Dendritic cell treated with granulocyte-macrophage colony-stimulating factor and Interleukin-4, amounts not matched to agents 40 ng/mL and 50 ng/mL, for 4 days (primary cell): ENCODE results near the gene KRIT1.

ENCODE experiments used
- H3K27ac Mint-ChIP-seq: one replicate; pipeline ENCODE4 v1.8.0; 2022; ENCODE audit warnings: mild to moderate bottlenecking, mixed read lengths
- H3K27me3 Mint-ChIP-seq: one replicate; pipeline ENCODE4 v1.8.0; 2022; ENCODE audit warnings: mild to moderate bottlenecking, mixed read lengths
- H3K36me3 Mint-ChIP-seq: one replicate; pipeline ENCODE4 v1.8.0; 2022; ENCODE audit warnings: low read depth, mixed read lengths
- H3K4me1 Mint-ChIP-seq: one replicate; pipeline ENCODE4 v1.8.0; 2022; ENCODE audit warnings: low read depth, mixed read lengths
- H3K4me3 Mint-ChIP-seq: one replicate; pipeline ENCODE4 v1.8.0; 2022; ENCODE audit warnings: mild to moderate bottlenecking, moderate library complexity, mixed read lengths
- H3K9me3 Mint-ChIP-seq: one replicate; pipeline ENCODE4 v1.8.0; 2022; ENCODE audit warnings: mixed read lengths
- intact Hi-C: fragments of 100-400 bp; cut with micrococcal nuclease; formaldehyde crosslinking; loops from one replicate; pipeline ENCODE4 v1.15.0; 2022

KRIT1 gene

GRCh38 chr7:92156990-92157389 is 88.7 kb downstream of the KRIT1 start:
- Mint-ChIP-seq H3K36me3 (no peaks in the 10 kb centered on the region), H3K4me1 (peaks cover 5% of the 10 kb centered on the region), H3K4me3 (no peak overlapping the region), H3K27ac (no peak overlapping the region), H3K9me3 (no peaks in the 10 kb centered on the region), H3K27me3 (peaks cover 1% of the 10 kb centered on the region)
- intact Hi-C loops = no loop called here

- Mint-ChIP-seq H3K27ac (no peak overlapping the region), H3K27me3 (peaks cover 2% of the 10 kb centered on the region), H3K36me3 (no peaks in the 10 kb centered on the region), H3K9me3 (no peaks in the 10 kb centered on the region), H3K4me3 (no peak overlapping the region), H3K4me1 (peaks cover 5% of the 10 kb centered on the region)
- intact Hi-C loops = no loop called here
Observed at GRCh38 chr7:92155108-92155739, 90.5 kb downstream of the KRIT1 start.

GRCh38 chr7:92150450-92151017 is 95.2 kb downstream of the KRIT1 start:
- H3K4me1 Mint-ChIP-seq = peaks cover 2% of the 10 kb centered on the region
- no peak overlapping the region for H3K4me3 Mint-ChIP-seq
- intact Hi-C loops = no loop called here
- no peaks in the 10 kb centered on the region for H3K9me3 Mint-ChIP-seq
- peaks cover 2% of the 10 kb centered on the region for H3K27me3 Mint-ChIP-seq
- H3K36me3 Mint-ChIP-seq = no peaks in the 10 kb centered on the region
- H3K27ac Mint-ChIP-seq = no peak overlapping the region

GRCh38 chr7:92149736-92150239 is 95.9 kb downstream of the KRIT1 start:
- H3K27ac Mint-ChIP-seq = no peak overlapping the region
- no peaks in the 10 kb centered on the region for H3K9me3 Mint-ChIP-seq
- H3K4me1 Mint-ChIP-seq = no peaks in the 10 kb centered on the region
- peaks cover 2% of the 10 kb centered on the region for H3K27me3 Mint-ChIP-seq
- H3K36me3 Mint-ChIP-seq = no peaks in the 10 kb centered on the region
- intact Hi-C loops = no loop called here
- no peak overlapping the region for H3K4me3 Mint-ChIP-seq
